HL-60/S4 treated with retinoic acid at 250 ng/mL for 4 days and 3 days (cell line): ENCODE data around the gene PTPRM.

ENCODE experiments used
- in situ Hi-C: fragments of 300-500 bp; cut with MboI; formaldehyde crosslinking; loops from 2 replicates; pipeline ENCODE4 v1.7.0; 2022; ENCODE audit warnings: low sequenced_read_pairs

The PTPRM gene

DNA sequence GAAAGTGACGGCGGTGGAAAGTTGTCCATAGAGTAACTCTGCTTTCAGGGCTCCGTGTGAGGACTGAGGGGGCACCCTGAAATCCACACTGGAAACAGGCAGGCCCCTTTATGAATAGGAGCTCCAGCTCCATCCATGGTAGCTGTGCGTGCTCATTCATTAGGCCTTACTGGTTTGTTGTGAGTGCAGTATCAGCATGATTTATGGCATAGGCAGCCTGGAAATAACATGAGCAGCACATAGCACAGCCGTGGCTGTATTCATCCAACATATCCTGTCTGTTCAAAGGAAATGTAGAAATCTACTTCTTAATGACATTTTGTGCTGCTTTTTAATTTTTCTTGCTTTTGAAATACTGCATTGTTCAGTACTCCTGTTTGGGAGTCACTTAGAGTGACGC is 627.3 kb downstream of the PTPRM start:
- in situ Hi-C loops = no loop called here

- in situ Hi-C loops = no loop called here
Measured at GRCh38 chr18:8196238-8196637, 629.1 kb downstream of the PTPRM start.

- in situ Hi-C loops = no loop called here
Measured at GRCh38 chr18:8197499-8197898, 630.4 kb downstream of the PTPRM start.

DNA sequence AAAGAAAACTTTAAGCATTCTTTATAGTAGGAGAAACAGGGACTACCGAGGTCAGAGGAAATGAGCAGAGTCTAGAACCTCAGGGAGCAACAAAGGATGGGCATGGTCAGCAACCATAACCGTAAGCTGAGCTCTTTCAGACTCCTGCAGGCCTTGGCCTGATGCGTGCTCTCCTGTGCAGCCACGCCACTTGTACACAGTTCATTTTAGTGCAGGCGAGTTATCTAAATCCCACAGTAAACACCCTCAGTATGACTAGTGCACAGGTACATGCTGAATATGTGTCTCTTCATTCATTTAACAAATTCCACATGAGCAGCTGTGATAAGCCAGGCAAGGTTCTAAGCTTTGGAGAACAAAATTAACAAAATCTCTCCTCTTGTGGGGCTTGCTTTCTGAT is 640.9 kb downstream of the PTPRM start:
- in situ Hi-C loops = no loop called here

DNA sequence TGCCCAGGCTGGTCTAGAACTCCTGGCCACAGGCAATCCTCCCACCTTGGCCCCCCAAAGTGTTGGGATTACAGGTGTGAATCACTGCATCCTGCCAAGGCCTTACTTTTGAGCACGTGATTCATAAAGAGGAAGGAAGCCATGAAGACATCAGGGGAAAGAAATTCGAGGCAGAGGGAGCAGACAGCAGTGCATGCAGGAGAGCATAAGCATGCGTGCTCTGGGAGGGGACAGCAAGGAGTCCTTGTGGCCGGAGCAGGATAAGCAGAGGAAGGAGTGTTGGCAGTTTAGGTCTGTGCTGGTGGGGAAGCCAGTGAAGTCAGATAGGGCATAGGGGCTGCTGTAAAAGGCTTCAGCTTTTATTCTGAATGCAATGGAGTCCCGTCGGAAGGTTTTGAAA is 641.6 kb downstream of the PTPRM start:
- in situ Hi-C loops = no loop called here

DNA sequence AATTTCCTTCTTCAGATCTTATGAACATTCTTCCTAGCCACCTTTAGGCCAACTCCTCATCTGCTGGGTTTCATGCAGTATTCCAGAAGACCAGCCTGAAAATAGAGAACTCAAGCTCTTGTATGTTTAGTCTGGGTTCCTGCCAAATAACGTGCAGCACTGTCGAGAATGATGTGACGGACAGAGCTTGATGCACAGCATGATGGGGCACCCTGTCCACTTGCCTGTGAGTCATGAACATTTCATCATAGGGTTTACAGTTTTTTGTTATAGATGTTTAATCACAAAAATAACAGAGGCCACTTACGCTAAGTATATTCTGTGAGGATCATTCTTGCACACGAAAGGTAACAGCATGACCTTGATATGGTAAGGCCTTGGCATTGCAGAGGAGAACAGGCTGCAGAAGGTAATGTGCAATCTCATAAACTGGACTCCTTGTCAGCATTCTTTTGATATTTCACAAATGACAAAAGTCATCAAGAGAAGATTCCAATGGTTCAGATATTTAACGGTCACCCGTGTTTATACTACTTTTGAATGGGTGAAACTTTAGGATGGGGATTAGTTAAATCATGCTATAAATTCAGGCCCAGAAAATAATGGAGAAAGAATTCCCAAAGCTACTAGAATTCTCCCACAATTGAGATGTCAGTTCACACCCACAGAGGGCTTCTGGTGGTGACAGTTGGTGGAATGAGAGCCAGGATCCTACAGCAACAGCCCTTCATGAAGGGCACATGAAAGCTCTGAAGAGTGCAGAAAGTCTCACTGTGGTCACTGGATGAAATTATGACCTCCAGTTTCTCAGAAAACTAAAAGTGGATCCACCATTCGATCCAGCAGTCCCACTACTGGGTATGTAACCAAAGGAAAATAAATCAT is 646.0 kb downstream of the PTPRM start:
- in situ Hi-C loops = no loop called here

DNA sequence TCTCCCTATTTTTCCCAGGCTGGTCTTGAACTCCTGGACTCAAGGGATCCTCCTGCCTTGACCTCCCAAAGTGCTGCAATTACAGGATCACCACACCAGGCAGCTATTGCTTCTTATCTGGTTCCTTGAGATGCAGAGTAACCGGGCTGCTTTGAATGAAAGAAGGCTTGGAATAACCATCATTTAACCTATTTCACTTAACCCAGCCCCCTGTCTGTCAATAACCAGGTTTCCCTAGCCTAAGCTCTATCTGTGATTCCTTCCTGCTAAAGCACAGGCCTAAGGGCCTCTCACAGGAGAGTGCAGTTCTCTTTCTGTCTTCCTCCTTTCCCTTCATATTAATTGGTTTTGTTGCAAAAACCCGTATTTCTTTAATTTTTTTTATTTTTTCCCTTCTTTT is 648.6 kb downstream of the PTPRM start:
- in situ Hi-C loops = no loop called here

DNA sequence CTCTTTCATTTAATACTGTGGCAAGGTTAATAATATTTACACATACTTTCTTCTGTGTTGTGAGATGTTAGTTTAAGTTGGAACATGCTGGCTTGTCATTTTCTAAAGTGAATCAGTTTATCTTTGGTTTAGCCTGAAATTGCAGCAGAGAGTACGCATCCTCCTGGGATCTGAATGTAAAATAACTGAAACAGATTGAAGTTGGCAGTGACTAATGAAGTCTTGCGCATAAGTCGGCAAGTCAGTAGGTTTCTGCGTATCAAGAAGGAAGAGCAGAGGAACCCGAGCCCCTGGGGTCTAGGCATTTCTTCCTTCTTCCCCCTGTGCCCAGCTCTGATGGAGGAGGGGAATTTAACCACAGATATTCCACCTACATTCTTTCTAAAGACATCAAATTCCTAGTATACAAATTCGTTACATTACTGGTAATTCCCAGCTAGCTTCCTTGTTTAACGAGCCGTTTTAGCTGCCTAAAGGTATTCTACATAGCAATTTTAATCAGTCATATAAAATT is 650.0 kb downstream of the PTPRM start:
- in situ Hi-C loops = no loop called here

- in situ Hi-C loops = no loop called here
Measured at GRCh38 chr18:8218197-8218596, 651.1 kb downstream of the PTPRM start.

DNA sequence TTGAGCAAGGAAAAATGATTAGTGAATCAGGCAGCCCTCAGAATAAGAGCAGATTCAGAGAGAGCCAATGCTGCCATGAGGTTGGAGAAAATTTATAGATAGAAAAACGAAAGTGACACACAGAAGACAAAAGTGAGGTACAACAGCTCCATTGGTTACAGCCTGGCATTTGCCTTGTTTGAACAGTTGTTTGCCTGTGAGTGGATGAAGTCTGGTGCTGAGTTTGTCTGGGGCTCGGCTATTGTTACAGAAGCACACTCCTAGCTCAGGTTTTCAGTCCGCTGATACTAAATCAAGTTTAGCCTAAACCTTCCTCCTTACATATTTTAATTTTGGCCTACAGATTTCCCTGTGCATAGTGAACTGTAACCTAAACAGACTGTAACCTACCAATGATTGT is 654.3 kb downstream of the PTPRM start:
- in situ Hi-C loops = no loop called here

- in situ Hi-C loops = no loop called here
Measured at GRCh38 chr18:8224576-8224975, 657.5 kb downstream of the PTPRM start.

DNA sequence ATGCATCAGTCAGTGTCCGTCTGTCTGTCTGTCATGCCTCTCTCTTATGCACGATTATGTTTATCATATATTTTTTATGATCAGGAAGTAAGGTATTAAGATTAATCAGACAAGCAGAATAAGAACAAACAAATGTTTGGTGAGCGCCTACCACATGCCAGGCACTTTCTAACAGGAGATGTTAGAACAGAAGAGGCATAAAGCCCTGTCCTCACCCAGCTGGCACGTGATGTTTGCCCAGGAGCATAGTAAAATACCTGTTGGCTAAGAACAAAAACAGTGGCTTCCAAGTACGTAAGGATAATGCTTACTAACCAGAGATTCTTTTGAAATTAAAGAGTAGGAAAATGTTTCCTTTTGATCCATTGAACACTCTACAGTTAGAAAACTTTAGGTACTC is 661.9 kb downstream of the PTPRM start:
- in situ Hi-C loops = no loop called here

GRCh38 chr18:8229787-8230186 is 662.7 kb downstream of the PTPRM start:
- in situ Hi-C loops = no loop called here

DNA sequence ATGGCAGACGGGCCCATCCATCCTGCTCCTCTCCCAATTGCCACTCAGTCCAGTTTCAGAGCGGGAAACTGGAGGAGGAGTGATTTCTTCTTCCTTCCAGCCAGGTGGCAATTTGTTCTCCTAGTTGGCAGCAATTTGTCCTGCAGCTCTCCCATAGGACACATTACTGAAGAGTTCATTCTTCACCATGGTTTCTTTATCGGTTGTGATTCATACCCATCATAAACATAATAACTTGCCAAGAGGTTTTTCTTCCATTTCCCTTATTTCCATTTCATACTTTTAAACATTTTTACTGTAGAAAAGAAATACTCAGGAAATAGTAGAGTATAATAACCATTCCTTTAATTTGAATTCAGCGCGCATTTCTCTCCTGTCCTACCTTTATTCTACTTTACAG is 664.2 kb downstream of the PTPRM start:
- in situ Hi-C loops = no loop called here

- in situ Hi-C loops = no loop called here
Measured at GRCh38 chr18:8232791-8233190, 665.7 kb downstream of the PTPRM start.

DNA sequence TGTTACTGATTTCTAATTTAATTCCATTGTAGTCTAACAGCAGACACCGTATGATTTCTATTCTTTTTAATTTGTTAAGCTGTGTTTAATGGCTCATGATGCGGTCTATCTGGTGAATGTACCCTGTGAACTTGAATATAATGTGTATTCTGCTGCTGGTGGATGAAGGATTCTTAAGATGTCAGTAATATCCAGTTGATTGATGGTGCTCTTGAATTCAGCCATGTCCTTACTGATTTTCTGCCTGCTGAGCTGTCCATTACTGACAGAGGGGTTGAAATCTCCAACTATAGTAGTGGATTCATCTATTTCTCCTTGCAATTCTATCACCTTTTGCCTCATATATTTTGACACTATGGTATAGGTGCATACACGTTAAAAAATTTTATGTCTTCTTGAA is 668.8 kb downstream of the PTPRM start:
- in situ Hi-C loops = no loop called here

DNA sequence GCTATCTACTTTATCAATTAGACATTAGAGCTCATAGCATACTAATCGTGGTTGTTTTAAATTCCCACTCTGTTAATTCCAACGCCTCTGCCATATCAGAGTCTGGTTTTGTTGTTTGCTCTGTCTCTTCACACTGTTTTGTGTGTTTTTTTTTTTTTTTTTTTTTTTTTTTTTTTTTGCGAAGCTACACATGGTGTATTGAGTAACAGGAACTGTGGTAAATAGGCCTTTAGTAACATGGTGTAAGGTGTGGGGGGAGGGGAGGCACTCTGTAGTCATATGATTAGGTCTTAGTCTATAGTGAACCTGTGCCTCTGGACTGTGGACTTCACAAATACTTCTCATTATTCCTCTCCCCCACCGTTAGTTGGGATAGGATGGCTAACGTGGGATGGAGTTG is 671.4 kb downstream of the PTPRM start:
- in situ Hi-C loops = no loop called here

GRCh38 chr18:8241731-8242130 is 674.6 kb downstream of the PTPRM start:
- in situ Hi-C loops = no loop called here

- in situ Hi-C loops = no loop called here
Measured at GRCh38 chr18:8242151-8242696, 675.1 kb downstream of the PTPRM start.

- in situ Hi-C loops = no loop called here
Measured at GRCh38 chr18:8247700-8248099, 680.6 kb downstream of the PTPRM start.

DNA sequence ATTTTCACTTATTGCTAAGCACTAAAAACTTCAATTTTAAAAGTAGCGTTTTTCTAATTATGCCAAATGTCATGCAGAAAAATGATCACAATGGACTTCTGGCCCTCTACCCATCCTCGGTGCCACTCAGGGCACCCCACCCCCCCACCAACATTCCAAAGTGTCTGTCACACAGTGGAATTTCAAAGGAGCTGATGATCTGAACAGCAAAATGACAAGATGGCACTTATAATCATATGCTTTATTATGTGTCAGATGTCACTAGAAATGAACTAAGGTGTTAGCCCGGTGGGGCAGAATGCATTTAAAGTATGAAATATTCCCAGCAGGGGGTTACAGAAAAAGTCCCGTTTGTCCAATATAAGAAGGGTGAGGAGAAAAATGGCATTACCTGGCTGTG is 681.5 kb downstream of the PTPRM start:
- in situ Hi-C loops = no loop called here

- in situ Hi-C loops = no loop called here
Measured at GRCh38 chr18:8249811-8250210, 682.7 kb downstream of the PTPRM start.
